Tibial artery (tissue), 4 donors: Measurements from ENCODE around the gene FUOM.
A peak's percentile ranks its signal among the peaks of the same experiment; 100 is the strongest.

ENCODE experiments used
- DNase-seq, 2 donors: peaks; one replicate each; pipeline ENCODE4 v3.0.0-alpha.2; 2019
- H3K27ac ChIP-seq, 2 donors: fragments of 200-600 bp; sonication (generic) in 1 of 2; 1 replicate in 1 of 2; 2 replicates in 1 of 2; pipeline ENCODE4 v1.5.1; 2018 to 2019; ENCODE audit warnings: mild to moderate bottlenecking in 1 of 2
- H3K27me3 ChIP-seq, 2 donors: fragments of 200-600 bp; sonication (generic) in 1 of 2; one replicate each; pipeline versions ENCODE4 v1.5.1 to v1.6.0; 2016 to 2019
- H3K36me3 ChIP-seq, 3 donors: fragments of 200-600 bp; sonication (generic) in 2 of 3; one replicate each; pipeline ENCODE4 v1.5.1; 2016 to 2019; ENCODE audit warnings: mild to moderate bottlenecking in 2 of 3
- H3K4me1 ChIP-seq, 4 donors: fragments of 200-600 bp; sonication (generic) in 2 of 4; 1 replicate in 3 of 4; 2 replicates in 1 of 4; pipeline ENCODE4 v1.5.1; 2016 to 2019
- H3K4me3 ChIP-seq, 2 donors: fragments of 200-600 bp; sonication (generic) in 1 of 2; 1 replicate in 1 of 2; 2 replicates in 1 of 2; pipeline ENCODE4 v1.5.1; 2018 to 2019; ENCODE audit warnings: mild to moderate bottlenecking in 2 of 2
- H3K9me3 ChIP-seq, 3 donors: fragments of 200-600 bp; sonication (generic) in 1 of 3; one replicate each; pipeline ENCODE4 v1.5.1; 2016 to 2019
- CTCF ChIP-seq, 2 experiments: fragments of 200-600 bp in 1 of 2; fragments of 450-650 bp in 1 of 2; IDR thresholded peaks; one replicate each; pipeline ENCODE4 v1.5.1; 2017 to 2019; ENCODE audit warnings: antibody characterized with exemption in 2 of 2, mild to moderate bottlenecking in 1 of 2, moderate library complexity in 1 of 2
- intact Hi-C: fragments of 100-400 bp; cut with DNase I; formaldehyde crosslinking; loops from one replicate; pipeline ENCODE4 v1.15.0; 2023; ENCODE audit warnings: low total_unique reads

The FUOM gene

GRCh38 chr10:133327651-133328357 lies 30.0 kb downstream of the FUOM start:
- Histone ChIP-seq H3K36me3 (no peaks in the 10 kb centered on the region), H3K27me3 (peaks cover 3 to 85% of the 10 kb centered on the region in 2 donors), H3K4me1 (peaks cover 0 to 32% (median 22%) of the 10 kb centered on the region in 4 donors), H3K9me3 (no peaks in the 10 kb centered on the region), H3K4me3 (no peak overlapping the region), H3K27ac (no peak overlapping the region)
- no peak for TF ChIP-seq CTCF (IDR thresholded peaks at IDR 0.05)
- intact Hi-C loops = no loop called here
- no peak for DNase-seq

- intact Hi-C loops = no loop called here
- no peak for DNase-seq
- H3K27me3 ChIP-seq = peaks cover 0 to 78% of the 10 kb centered on the region in 2 donors
- no peak overlapping the region for H3K4me3 ChIP-seq
- no peak overlapping the region for H3K27ac ChIP-seq
- H3K36me3 ChIP-seq = no peaks in the 10 kb centered on the region
- no peaks in the 10 kb centered on the region for H3K9me3 ChIP-seq
- no peak for TF ChIP-seq CTCF (IDR thresholded peaks at IDR 0.05)
- H3K4me1 ChIP-seq = peaks cover 0 to 32% (median 22%) of the 10 kb centered on the region in 4 donors
These were observed 30.8 kb downstream of the FUOM start for GRCh38 chr10:133326745-133327650.

GRCh38 chr10:133326223-133326551 lies 31.6 kb downstream of the FUOM start:
- intact Hi-C loops = no loop called here

GRCh38 chr10:133325440-133326222 lies 32.2 kb downstream of the FUOM start:
- H3K27me3 ChIP-seq = peaks cover 0 to 67% of the 10 kb centered on the region in 2 donors
- DNase-seq = no peak
- no peak for TF ChIP-seq CTCF (IDR thresholded peaks at IDR 0.05)
- no peak overlapping the region for H3K27ac ChIP-seq
- H3K36me3 ChIP-seq = no peaks in the 10 kb centered on the region
- intact Hi-C loops = no loop called here
- no peaks in the 10 kb centered on the region for H3K9me3 ChIP-seq
- H3K4me3 ChIP-seq = peak overlapping the region; percentile 32 to 51
- peaks cover 0 to 32% (median 22%) of the 10 kb centered on the region in 4 donors for H3K4me1 ChIP-seq

More at GRCh38 chr10:133326223-133326551, 31.6 kb downstream of the FUOM start:
- Histone ChIP-seq H3K4me3 (peak overlapping the region; percentile 32 to 51), H3K4me1 (peaks cover 0 to 32% (median 22%) of the 10 kb centered on the region in 4 donors), H3K9me3 (no peaks in the 10 kb centered on the region), H3K27ac (no peak overlapping the region), H3K36me3 (no peaks in the 10 kb centered on the region), H3K27me3 (peaks cover 0 to 70% of the 10 kb centered on the region in 2 donors)
- no peak for DNase-seq
- TF ChIP-seq CTCF (IDR thresholded peaks at IDR 0.05) = no peak

GRCh38 chr10:133324857-133325260 lies 33.0 kb downstream of the FUOM start:
- H3K27me3 ChIP-seq = peaks cover 0 to 73% of the 10 kb centered on the region in 2 donors
- no peaks in the 10 kb centered on the region for H3K9me3 ChIP-seq
- TF ChIP-seq CTCF (IDR thresholded peaks at IDR 0.05) = no peak
- DNase-seq = peak in 1 of 2 donors; percentile 3
- H3K4me3 ChIP-seq = peak overlapping the region in 1 of 2 donors; percentile 51
- no peak overlapping the region for H3K27ac ChIP-seq
- intact Hi-C loops = no loop called here
- H3K36me3 ChIP-seq = no peaks in the 10 kb centered on the region
- peaks cover 0 to 30% (median 20%) of the 10 kb centered on the region in 4 donors for H3K4me1 ChIP-seq
